GM12865 (cell line): ENCODE results near the gene NDUFV2.
"Not testable (repeated sequence)": the region's sequence is repeated elsewhere in the genome, so short reads cannot be mapped to it uniquely, and the experiment has no call there.

Experiments used
- DNase-seq: peaks from one replicate; pipeline ENCODE4 v3.0.0; 2010; ENCODE audit warnings: low read depth
- H3K4me3 ChIP-seq: 2 replicates; pipeline ENCODE4 v1.5.1; 2011; ENCODE audit warnings: mild to moderate bottlenecking, low read depth, low read length, control low read depth
- TF ChIP-seq, protein P1 (sequence below): IDR thresholded peaks from 2 replicates; pipeline ENCODE4 v1.5.1; 2011; ENCODE audit warnings: low read length, control low read depth, low read depth, inconsistent platforms; ENCODE audit not compliant: insufficient read depth; ENCODE audit errors: missing control alignments

Gene NDUFV2

GRCh38 chr18:9150121-9150520 lies 47.6 kb downstream of the NDUFV2 start:
- TF ChIP-seq, protein P1, sequence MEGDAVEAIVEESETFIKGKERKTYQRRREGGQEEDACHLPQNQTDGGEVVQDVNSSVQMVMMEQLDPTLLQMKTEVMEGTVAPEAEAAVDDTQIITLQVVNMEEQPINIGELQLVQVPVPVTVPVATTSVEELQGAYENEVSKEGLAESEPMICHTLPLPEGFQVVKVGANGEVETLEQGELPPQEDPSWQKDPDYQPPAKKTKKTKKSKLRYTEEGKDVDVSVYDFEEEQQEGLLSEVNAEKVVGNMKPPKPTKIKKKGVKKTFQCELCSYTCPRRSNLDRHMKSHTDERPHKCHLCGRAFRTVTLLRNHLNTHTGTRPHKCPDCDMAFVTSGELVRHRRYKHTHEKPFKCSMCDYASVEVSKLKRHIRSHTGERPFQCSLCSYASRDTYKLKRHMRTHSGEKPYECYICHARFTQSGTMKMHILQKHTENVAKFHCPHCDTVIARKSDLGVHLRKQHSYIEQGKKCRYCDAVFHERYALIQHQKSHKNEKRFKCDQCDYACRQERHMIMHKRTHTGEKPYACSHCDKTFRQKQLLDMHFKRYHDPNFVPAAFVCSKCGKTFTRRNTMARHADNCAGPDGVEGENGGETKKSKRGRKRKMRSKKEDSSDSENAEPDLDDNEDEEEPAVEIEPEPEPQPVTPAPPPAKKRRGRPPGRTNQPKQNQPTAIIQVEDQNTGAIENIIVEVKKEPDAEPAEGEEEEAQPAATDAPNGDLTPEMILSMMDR, result no peak
- no peak for DNase-seq
- H3K4me3 ChIP-seq, result no peak overlapping the region

- TF ChIP-seq, protein P1, result no peak
- no peak for DNase-seq
- no peak overlapping the region for H3K4me3 ChIP-seq
These were observed 50.8 kb downstream of the NDUFV2 start for GRCh38 chr18:9153256-9153655.

DNA sequence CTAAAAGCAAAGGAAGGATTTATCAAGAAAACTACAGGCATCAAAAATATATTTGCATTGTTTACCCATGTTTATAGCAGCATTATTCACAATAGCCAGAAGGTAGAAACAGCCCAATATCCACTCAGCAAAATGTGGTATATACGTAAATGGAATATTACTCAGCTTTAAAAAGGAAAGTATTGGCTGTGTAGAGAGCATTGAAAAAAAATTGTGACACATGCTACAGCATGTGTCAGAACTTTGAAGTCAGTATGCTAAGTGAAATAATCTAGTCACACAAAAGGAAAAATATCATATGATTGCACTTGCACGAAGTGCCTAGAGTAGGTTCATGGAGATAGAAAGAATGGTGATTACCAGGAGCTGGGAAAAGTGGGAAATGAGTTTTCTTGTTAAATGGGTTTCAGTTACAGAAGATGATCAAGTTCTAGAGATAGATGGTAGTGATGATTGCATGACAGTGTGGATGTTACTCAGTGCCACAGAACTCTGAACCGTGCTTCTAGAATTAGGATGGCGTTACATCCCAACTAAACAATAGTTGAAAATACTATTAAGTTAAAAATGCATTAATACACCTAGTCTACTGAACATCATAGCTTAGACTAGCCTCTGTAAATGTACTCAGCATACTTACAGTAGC lies 54.2 kb downstream of the NDUFV2 start:
- no peak overlapping the region for H3K4me3 ChIP-seq
- TF ChIP-seq, protein P1, result no peak
- DNase-seq, result no peak

DNA sequence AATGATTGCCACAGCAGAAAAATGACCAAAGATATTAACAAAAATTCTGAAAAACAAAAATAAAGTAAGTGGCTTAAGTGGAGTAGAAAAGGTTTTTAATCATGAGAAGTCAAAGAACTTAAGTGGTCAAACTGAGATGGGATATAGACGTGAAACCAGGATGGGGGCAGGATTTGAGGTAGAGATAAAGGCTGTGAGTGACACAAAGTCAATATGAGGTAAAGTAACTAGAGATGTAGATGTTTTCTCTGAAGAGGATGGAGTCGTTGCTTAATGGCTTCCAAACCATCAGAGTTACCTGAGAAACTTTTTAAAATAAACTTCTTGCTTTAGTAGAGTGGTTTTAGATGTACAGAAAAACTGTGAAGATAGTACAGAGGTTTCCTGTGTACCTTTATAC lies 55.3 kb downstream of the NDUFV2 start:
- TF ChIP-seq, protein P1, result no peak
- H3K4me3 ChIP-seq, result no peak overlapping the region
- no peak for DNase-seq

DNA sequence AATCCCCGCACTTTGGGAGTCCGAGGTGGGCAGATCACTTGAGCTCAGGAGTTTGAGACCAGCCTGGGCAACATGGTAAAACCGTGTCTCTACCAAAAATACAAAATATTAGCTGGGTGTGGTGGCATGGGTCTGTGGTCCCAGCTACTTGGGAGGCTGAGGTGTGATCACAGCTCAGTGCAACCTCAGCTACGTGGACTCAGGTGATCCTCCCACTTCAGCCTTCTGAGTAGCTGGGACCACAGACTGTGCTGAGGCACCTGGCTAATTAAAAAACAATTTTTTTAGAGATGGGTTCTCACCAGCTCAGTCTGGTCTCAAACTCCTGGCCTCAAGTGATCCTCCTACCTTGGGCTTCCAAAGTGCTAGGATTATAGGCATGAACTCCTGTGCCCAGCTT lies 57.5 kb downstream of the NDUFV2 start:
- TF ChIP-seq, protein P1, result no peak
- no peak overlapping the region for H3K4me3 ChIP-seq
- DNase-seq, result no peak

- not testable (repeated sequence) for H3K4me3 ChIP-seq, DNase-seq
These were observed 60.2 kb downstream of the NDUFV2 start for GRCh38 chr18:9162663-9163062.

DNA sequence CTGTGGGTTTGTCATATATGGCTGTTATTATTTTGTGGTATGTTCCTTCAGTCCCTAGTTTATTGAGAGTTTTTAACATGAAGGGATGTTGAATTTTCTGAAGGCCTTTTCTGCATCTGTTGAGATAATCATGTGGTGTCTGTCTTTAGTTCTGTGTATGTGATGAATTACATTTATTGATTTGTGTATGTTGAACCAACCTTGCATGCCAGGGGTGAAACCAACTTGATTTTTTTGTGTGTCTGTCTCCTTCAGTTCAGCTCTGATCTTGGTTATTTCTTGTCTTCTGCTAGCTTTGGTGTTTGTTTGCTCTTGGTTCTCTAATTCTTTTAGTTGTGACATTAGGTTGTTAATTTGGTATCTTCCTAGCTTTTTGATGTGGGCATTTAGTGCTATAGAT lies 61.6 kb downstream of the NDUFV2 start:
- not testable (repeated sequence) for DNase-seq, H3K4me3 ChIP-seq

- not testable (repeated sequence) for H3K4me3 ChIP-seq, DNase-seq
These were observed 63.4 kb downstream of the NDUFV2 start for GRCh38 chr18:9165883-9166282.

DNA sequence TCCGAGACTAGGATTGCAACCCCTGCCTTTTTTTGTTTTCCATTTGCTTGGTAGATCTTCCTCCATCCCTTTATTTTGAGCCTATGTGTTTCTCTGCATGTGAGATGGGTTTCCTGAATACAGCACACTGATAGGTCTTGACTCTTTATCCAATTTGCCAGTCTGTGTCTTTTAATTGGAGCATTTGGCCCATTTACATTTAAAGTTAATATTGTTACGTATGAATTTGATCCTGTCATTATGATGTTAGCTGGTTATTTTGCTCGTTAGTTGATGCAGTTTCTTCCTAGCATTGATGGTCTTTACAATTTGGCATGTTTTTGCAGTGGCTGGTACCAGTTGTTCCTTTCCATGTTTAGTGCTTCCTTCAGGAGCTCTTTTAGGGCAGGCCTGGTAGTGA lies 67.0 kb downstream of the NDUFV2 start:
- not testable (repeated sequence) for DNase-seq, H3K4me3 ChIP-seq

DNA sequence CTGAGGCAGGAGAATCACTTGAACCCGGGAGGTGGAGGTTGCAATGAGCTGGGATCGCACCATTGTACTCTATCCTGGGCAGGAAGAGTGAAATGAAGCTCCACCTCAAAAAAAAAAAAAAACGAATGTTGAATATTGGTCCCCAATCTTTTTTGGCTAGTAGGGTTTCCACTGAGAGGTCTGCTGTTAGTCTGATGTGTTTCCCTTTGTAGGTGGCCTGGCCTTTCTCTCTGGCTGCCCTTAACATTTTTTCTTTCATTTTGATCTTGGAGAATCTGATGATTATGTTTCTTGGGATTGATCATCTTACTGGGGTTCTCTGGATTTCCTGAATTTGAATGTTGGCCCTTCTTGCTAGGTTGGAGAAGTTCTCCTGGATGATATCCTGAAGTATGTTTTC lies 69.4 kb downstream of the NDUFV2 start:
- not testable (repeated sequence) for DNase-seq, H3K4me3 ChIP-seq
